HepG2 (cell line): ENCODE results near the gene SSTR5. TPM values are rescaled to one million over a fixed set of nuclear protein-coding genes. Genes with fewer than 3 reads are reported as not detected.
A peak's percentile ranks its signal among the peaks of the same experiment; 100 is the strongest.

Experiments used
- AGO1 ChIP-seq: fragments of 200-400 bp; formaldehyde crosslinking; IDR thresholded peaks from 2 replicates; pipeline ENCODE4 v1.6.1; 2017; ENCODE audit warnings: mild to moderate bottlenecking, low read depth, low read length, moderate library complexity; ENCODE audit not compliant: poor library complexity, severe bottlenecking
- ATF7-NPFF ChIP-seq: sonication (generic); formaldehyde crosslinking; IDR thresholded peaks from 2 replicates; pipeline ENCODE4 v1.8.1; 2023; ENCODE audit warnings: mild to moderate bottlenecking, low read depth, missing genetic modification reagents, moderate library complexity
- CBX5 ChIP-seq: sonication (generic); formaldehyde crosslinking; IDR thresholded peaks from 2 replicates; pipeline ENCODE4 v1.4.0; 2020; ENCODE audit warnings: missing genetic modification reagents, borderline replicate concordance
- EED ChIP-seq: sonication (generic); formaldehyde crosslinking; IDR thresholded peaks from 2 replicates; pipeline ENCODE4 v1.5.0; 2020; ENCODE audit warnings: mild to moderate bottlenecking, missing genetic modification reagents
- HES4 ChIP-seq: sonication (generic); formaldehyde crosslinking; IDR thresholded peaks from 2 replicates; pipeline ENCODE4 v1.9.0; 2021; ENCODE audit warnings: mild to moderate bottlenecking, missing genetic modification reagents, borderline replicate concordance
- HMGA1 ChIP-seq: sonication (generic); formaldehyde crosslinking; conservative IDR thresholded peaks from 2 replicates; pipeline ENCODE4 v1.4.0; 2020; ENCODE audit warnings: missing genetic modification reagents
- KLF11 ChIP-seq: IDR thresholded peaks from 2 replicates; pipeline ENCODE4 v1.6.1; 2016; ENCODE audit warnings: missing compliant biosample characterization
- RAD51 ChIP-seq: fragments of 450-650 bp; IDR thresholded peaks from 2 replicates; pipeline ENCODE4 v1.6.1; 2016; ENCODE audit warnings: borderline replicate concordance
- RELA ChIP-seq: sonication (generic); formaldehyde crosslinking; IDR thresholded peaks from 2 replicates; pipeline ENCODE4 v1.4.0; 2020; ENCODE audit warnings: missing genetic modification reagents
- ZKSCAN5 ChIP-seq: sonication (generic); formaldehyde crosslinking; IDR thresholded peaks from 2 replicates; pipeline ENCODE4 v1.5.1; 2020; ENCODE audit warnings: mild to moderate bottlenecking, missing genetic modification reagents
- ZNF253 ChIP-seq: sonication (generic); formaldehyde crosslinking; IDR thresholded peaks from 2 replicates; pipeline ENCODE4 v1.8.0; 2022; ENCODE audit warnings: mild to moderate bottlenecking, missing genetic modification reagents, borderline replicate concordance
- ZNF530 ChIP-seq: sonication (generic); formaldehyde crosslinking; IDR thresholded peaks from 2 replicates; pipeline ENCODE4 v1.5.0; 2020; ENCODE audit warnings: low read depth, mild to moderate bottlenecking, missing genetic modification reagents
- ZNF569 ChIP-seq: sonication (generic); formaldehyde crosslinking; IDR thresholded peaks from 2 replicates; pipeline ENCODE4 v1.5.0; 2020; ENCODE audit warnings: mild to moderate bottlenecking, missing genetic modification reagents, moderate library complexity, borderline replicate concordance
- ZNF772 ChIP-seq: sonication (generic); formaldehyde crosslinking; IDR thresholded peaks from 2 replicates; pipeline ENCODE4 v1.5.0; 2020; ENCODE audit warnings: mild to moderate bottlenecking, missing genetic modification reagents
- ZNF781 ChIP-seq: sonication (generic); formaldehyde crosslinking; IDR thresholded peaks from 2 replicates; pipeline ENCODE4 v1.5.1; 2020; ENCODE audit warnings: borderline replicate concordance, mild to moderate bottlenecking, missing genetic modification reagents; ENCODE audit errors: not compliant biosample characterization
- ZNF792 ChIP-seq: IDR thresholded peaks from 2 replicates; pipeline ENCODE4 v1.6.1; 2016
- polyA plus RNA-seq, 8 experiments: library from polyadenylated mRNA; depleted of rRNA in 3 of 8; stranded (reverse) in 7 of 8; unstranded in 1 of 8; fragments of >200 nt; fragmentation: Illumina TruSeq in 4 of 8; extraction: Trizol in 4 of 8; gene quantifications; 2 replicates each; pipeline versions ENCODE4 v1.2.1 to v1.2.3, GENCODE V29; 2011 to 2016; ENCODE audit warnings: low read depth in 4 of 8, missing spikeins in 1 of 8, mixed read lengths in 1 of 8; ENCODE audit not compliant: insufficient read depth in 1 of 8
- total RNA-seq, 5 experiments: library from RNA; depleted of rRNA; stranded (reverse); fragments of >200 nt; fragmentation: Illumina TruSeq; extraction: Trizol; gene quantifications; 2 replicates each; pipeline ENCODE4 v1.2.3, GENCODE V29; 2016; ENCODE audit warnings: low read depth in 1 of 5
- TF ChIP-seq, protein P1 (sequence below): sonication (generic); formaldehyde crosslinking; IDR thresholded peaks from 2 replicates; pipeline ENCODE4 v1.8.1; 2023; ENCODE audit warnings: mild to moderate bottlenecking, missing genetic modification reagents
- TF ChIP-seq, protein P2 (sequence below): sonication (generic); formaldehyde crosslinking; IDR thresholded peaks from 2 replicates; pipeline ENCODE4 v1.8.0; 2022; ENCODE audit warnings: mild to moderate bottlenecking, missing genetic modification reagents, borderline replicate concordance
- TF ChIP-seq, protein P3 (sequence below): sonication (generic); formaldehyde crosslinking; IDR thresholded peaks from 2 replicates; pipeline ENCODE4 v1.8.0; 2022; ENCODE audit warnings: mild to moderate bottlenecking, missing genetic modification reagents; ENCODE audit not compliant: insufficient replicate concordance
- TF ChIP-seq, protein P4 (sequence below): sonication (generic); formaldehyde crosslinking; IDR thresholded peaks from 2 replicates; pipeline ENCODE4 v1.8.0; 2022; ENCODE audit warnings: missing genetic modification reagents, mild to moderate bottlenecking, moderate library complexity, borderline replicate concordance

Gene SSTR5
- total and polyA plus RNA-seq, 2 of the 13 experiments (the other 11 are each of a cell fraction or from before 2014, with no cell fraction given) = 0.20 to 0.49 TPM

DNA sequence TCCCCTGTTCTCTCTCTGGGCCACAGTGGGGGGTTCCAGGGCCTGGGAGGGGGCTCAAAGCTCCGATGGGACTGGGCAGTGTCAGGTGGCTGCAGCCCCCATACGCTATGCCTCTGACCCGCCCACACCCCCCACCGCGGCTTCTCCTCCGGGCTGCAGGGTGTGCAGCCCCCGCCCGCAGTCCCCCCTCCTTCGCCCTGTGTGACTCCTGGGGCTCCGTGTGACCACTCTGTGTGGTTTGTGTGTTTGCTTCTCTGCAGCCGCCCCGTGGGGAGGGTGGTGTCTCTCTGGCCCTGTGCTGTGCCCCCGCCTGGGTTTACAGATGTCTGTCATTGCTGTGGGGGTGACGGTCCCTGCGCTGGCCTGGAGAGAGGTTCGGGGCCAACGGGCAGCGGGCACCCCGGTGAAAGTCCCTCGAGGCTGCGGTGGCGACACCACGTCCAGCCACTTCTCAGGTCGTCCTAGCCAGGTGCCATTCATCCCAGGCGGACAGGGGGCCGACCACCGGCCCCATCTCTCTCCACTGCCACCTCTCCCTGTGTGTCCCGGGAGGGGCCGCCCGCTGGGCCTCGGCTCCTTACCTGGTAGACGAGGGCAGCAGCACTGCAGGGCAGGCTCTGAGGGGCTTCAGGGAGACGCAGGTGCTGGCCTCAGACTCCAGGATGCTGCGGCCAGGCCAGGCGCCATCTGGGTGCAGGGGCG, 5.5 kb downstream of the SSTR5 start (continued):
- TF ChIP-seq HES4 (CRISPR knock-in tag) (0 out of 2 replicates have a peak, but pooled peaks have one; percentile 12), RELA (CRISPR knock-in tag) (0 out of 2 replicates have a peak, but pooled peaks have one; percentile 30), ATF7-NPFF (0 out of 2 replicates have a peak, but pooled peaks have one; percentile 44), ZNF772 (CRISPR knock-in tag) (no peak), EED (CRISPR knock-in tag) (0 out of 2 replicates have a peak, but pooled peaks have one; percentile 23), ZNF253 (CRISPR knock-in tag) (no peak; the same call in 1 of the 2 replicates), ZNF792 (no peak), CBX5 (CRISPR knock-in tag) (no peak), ZNF781 (CRISPR knock-in tag) (peak; percentile 83), ZKSCAN5 (no peak), ZNF530 (no peak), AGO1 (peak; percentile 29), HMGA1 (CRISPR knock-in tag) (no peak), KLF11 (no peak), ZNF569 (CRISPR knock-in tag) (no peak), RAD51 (no peak)
- TF ChIP-seq, protein P1, sequence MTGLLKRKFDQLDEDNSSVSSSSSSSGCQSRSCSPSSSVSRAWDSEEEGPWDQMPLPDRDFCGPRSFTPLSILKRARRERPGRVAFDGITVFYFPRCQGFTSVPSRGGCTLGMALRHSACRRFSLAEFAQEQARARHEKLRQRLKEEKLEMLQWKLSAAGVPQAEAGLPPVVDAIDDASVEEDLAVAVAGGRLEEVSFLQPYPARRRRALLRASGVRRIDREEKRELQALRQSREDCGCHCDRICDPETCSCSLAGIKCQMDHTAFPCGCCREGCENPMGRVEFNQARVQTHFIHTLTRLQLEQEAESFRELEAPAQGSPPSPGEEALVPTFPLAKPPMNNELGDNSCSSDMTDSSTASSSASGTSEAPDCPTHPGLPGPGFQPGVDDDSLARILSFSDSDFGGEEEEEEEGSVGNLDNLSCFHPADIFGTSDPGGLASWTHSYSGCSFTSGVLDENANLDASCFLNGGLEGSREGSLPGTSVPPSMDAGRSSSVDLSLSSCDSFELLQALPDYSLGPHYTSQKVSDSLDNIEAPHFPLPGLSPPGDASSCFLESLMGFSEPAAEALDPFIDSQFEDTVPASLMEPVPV = no peak
- TF ChIP-seq, protein P2, sequence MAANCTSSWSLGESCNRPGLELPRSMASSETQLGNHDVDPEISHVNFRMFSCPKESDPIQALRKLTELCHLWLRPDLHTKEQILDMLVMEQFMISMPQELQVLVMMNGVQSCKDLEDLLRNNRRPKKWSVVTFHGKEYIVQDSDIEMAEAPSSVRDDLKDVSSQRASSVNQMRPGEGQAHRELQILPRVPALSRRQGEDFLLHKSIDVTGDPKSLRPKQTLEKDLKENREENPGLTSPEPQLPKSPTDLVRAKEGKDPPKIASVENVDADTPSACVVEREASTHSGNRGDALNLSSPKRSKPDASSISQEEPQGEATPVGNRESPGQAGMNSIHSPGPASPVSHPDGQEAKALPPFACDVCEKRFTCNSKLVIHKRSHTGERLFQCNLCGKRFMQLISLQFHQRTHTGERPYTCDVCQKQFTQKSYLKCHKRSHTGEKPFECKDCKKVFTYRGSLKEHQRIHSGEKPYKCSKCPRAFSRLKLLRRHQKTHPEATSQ (CRISPR knock-in tag) = no peak
- TF ChIP-seq, protein P3, sequence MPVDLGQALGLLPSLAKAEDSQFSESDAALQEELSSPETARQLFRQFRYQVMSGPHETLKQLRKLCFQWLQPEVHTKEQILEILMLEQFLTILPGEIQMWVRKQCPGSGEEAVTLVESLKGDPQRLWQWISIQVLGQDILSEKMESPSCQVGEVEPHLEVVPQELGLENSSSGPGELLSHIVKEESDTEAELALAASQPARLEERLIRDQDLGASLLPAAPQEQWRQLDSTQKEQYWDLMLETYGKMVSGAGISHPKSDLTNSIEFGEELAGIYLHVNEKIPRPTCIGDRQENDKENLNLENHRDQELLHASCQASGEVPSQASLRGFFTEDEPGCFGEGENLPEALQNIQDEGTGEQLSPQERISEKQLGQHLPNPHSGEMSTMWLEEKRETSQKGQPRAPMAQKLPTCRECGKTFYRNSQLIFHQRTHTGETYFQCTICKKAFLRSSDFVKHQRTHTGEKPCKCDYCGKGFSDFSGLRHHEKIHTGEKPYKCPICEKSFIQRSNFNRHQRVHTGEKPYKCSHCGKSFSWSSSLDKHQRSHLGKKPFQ = no peak
- TF ChIP-seq, protein P4, sequence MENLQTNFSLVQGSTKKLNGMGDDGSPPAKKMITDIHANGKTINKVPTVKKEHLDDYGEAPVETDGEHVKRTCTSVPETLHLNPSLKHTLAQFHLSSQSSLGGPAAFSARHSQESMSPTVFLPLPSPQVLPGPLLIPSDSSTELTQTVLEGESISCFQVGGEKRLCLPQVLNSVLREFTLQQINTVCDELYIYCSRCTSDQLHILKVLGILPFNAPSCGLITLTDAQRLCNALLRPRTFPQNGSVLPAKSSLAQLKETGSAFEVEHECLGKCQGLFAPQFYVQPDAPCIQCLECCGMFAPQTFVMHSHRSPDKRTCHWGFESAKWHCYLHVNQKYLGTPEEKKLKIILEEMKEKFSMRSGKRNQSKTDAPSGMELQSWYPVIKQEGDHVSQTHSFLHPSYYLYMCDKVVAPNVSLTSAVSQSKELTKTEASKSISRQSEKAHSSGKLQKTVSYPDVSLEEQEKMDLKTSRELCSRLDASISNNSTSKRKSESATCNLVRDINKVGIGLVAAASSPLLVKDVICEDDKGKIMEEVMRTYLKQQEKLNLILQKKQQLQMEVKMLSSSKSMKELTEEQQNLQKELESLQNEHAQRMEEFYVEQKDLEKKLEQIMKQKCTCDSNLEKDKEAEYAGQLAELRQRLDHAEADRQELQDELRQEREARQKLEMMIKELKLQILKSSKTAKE = no peak
